Gastrocnemius medialis (tissue), 4 donors: ENCODE measurements around the gene HBEGF.

Experiments
- CTCF ChIP-seq, 5 experiments: fragments of 450-650 bp in 3 of 5; fragments of 200-600 bp in 2 of 5; sonication (generic) in 2 of 5; IDR thresholded peaks in 4 of 5; conservative IDR thresholded peaks in 1 of 5; 1 replicate in 4 of 5; 2 replicates in 1 of 5; pipeline ENCODE4 v1.5.1; 2016 to 2019; ENCODE audit warnings: antibody characterized with exemption in 5 of 5, mild to moderate bottlenecking in 3 of 5, moderate library complexity in 3 of 5
- POLR2A ChIP-seq, 2 donors: fragments of 450-650 bp; IDR thresholded peaks; one replicate each; pipeline ENCODE4 v1.6.1; 2017; ENCODE audit warnings: antibody characterized with exemption in 2 of 2, mild to moderate bottlenecking in 2 of 2, moderate library complexity in 2 of 2

DNA sequence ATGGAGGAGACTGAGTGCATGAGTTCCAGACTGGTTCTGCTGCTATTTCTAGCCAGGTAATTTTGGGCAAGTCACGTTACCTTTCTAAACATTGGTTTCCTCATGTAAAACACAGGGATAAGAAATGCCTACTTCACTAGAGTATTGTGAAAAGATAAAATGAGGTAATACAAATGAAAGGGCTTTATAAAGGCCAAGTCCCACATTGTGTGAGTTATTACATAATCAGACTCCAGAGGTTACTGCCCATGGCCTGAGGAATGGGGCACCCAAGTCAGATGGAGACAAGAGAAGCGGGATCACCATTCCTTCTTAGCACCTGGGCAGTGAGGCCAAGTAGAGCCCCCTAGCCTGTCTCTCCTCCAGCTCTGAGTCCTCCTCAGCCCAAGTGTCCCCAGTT lies 7.5 kb downstream of the HBEGF start:
- no peak for TF ChIP-seq CTCF (IDR thresholded peaks at IDR 0.05 in 4 of 5, conservative IDR thresholded peaks at IDR 0.05 in 1 of 5)
- TF ChIP-seq POLR2A (IDR thresholded peaks at IDR 0.05), result no peak
